HepG2 (cell line): Measurements from ENCODE around the gene TMC2. TPM values are rescaled to one million over a fixed set of nuclear protein-coding genes. Genes with fewer than 3 reads are reported as not detected.

ENCODE experiments used
- CEBPG ChIP-seq: IDR thresholded peaks from 2 replicates; pipeline ENCODE4 v1.6.1; 2016
- CREM ChIP-seq, 2 experiments: sonication (generic) in 1 of 2; formaldehyde crosslinking in 1 of 2; IDR thresholded peaks; 2 replicates each; pipeline versions ENCODE4 v1.4.0 to v1.6.1; 2016 to 2020; ENCODE audit warnings: antibody characterized with exemption in 1 of 2, mild to moderate bottlenecking in 1 of 2, missing genetic modification reagents in 1 of 2
- EZH2 ChIP-seq: conservative IDR thresholded peaks from 2 replicates; pipeline ENCODE4 v1.6.1; 2012; ENCODE audit warnings: mild to moderate bottlenecking, low read depth, low read length, moderate library complexity
- IKZF5 ChIP-seq: IDR thresholded peaks from 2 replicates; pipeline ENCODE4 v1.6.1; 2018; ENCODE audit warnings: missing genetic modification reagents, mild to moderate bottlenecking, missing compliant biosample characterization
- MBD4 ChIP-seq: IDR thresholded peaks from 2 replicates; pipeline ENCODE4 v1.6.1; 2012; ENCODE audit warnings: low read length, inconsistent platforms, borderline replicate concordance
- PAF1 ChIP-seq: IDR thresholded peaks from 2 replicates; pipeline ENCODE4 v1.6.1; 2016; ENCODE audit warnings: missing genetic modification reagents, missing compliant biosample characterization
- RARA ChIP-seq: IDR thresholded peaks from 2 replicates; pipeline ENCODE4 v1.6.1; 2016; ENCODE audit warnings: missing genetic modification reagents, missing compliant biosample characterization
- RFXANK ChIP-seq: IDR thresholded peaks from 2 replicates; pipeline ENCODE4 v1.6.1; 2016
- SALL1 ChIP-seq: sonication (generic); formaldehyde crosslinking; IDR thresholded peaks from 2 replicates; pipeline ENCODE4 v1.8.0; 2022; ENCODE audit warnings: mild to moderate bottlenecking, missing genetic modification reagents
- SIN3B ChIP-seq: fragments of 150-350 bp; IDR thresholded peaks from 2 replicates; pipeline ENCODE4 v1.6.1; 2014; ENCODE audit warnings: low read length
- ZBTB42 ChIP-seq: sonication (generic); formaldehyde crosslinking; IDR thresholded peaks from 2 replicates; pipeline ENCODE4 v1.5.0; 2020; ENCODE audit warnings: mild to moderate bottlenecking, missing genetic modification reagents
- ZBTB7B ChIP-seq: sonication (generic); formaldehyde crosslinking; IDR thresholded peaks from 2 replicates; pipeline ENCODE4 v1.4.0; 2020; ENCODE audit warnings: missing genetic modification reagents
- ZFP82 ChIP-seq: sonication (generic); formaldehyde crosslinking; IDR thresholded peaks from 2 replicates; pipeline ENCODE4 v1.5.1; 2020; ENCODE audit warnings: mild to moderate bottlenecking, missing genetic modification reagents, borderline replicate concordance
- ZFX ChIP-seq: sonication (generic); formaldehyde crosslinking; IDR thresholded peaks from 2 replicates; pipeline ENCODE4 v1.4.0; 2020; ENCODE audit warnings: mild to moderate bottlenecking, low read depth, missing genetic modification reagents, moderate library complexity
- ZNF17 ChIP-seq: sonication (generic); formaldehyde crosslinking; IDR thresholded peaks from 2 replicates; pipeline ENCODE4 v1.5.0; 2020; ENCODE audit warnings: mild to moderate bottlenecking, missing genetic modification reagents
- ZNF749 ChIP-seq: sonication (generic); formaldehyde crosslinking; IDR thresholded peaks from 2 replicates; pipeline ENCODE4 v1.8.0; 2022; ENCODE audit warnings: mild to moderate bottlenecking, missing genetic modification reagents, moderate library complexity, borderline replicate concordance
- ZNF766 ChIP-seq: sonication (generic); formaldehyde crosslinking; IDR thresholded peaks from 2 replicates; pipeline ENCODE4 v1.5.0; 2020; ENCODE audit warnings: missing genetic modification reagents, borderline replicate concordance
- ZNF883 ChIP-seq: sonication (generic); formaldehyde crosslinking; IDR thresholded peaks from 2 replicates; pipeline ENCODE4 v1.5.1; 2020; ENCODE audit warnings: mild to moderate bottlenecking, missing genetic modification reagents; ENCODE audit errors: not compliant biosample characterization
- ZSCAN5A ChIP-seq: sonication (generic); formaldehyde crosslinking; IDR thresholded peaks from 2 replicates; pipeline ENCODE4 v1.8.0; 2022; ENCODE audit warnings: mild to moderate bottlenecking, missing genetic modification reagents, borderline replicate concordance
- polyA plus RNA-seq, 8 experiments: library from polyadenylated mRNA; depleted of rRNA in 3 of 8; stranded (reverse) in 7 of 8; unstranded in 1 of 8; fragments of >200 nt; fragmentation: Illumina TruSeq in 4 of 8; extraction: Trizol in 4 of 8; gene quantifications; 2 replicates each; pipeline versions ENCODE4 v1.2.1 to v1.2.3, GENCODE V29; 2011 to 2016; ENCODE audit warnings: low read depth in 4 of 8, missing spikeins in 1 of 8, mixed read lengths in 1 of 8; ENCODE audit not compliant: insufficient read depth in 1 of 8
- total RNA-seq, 5 experiments: library from RNA; depleted of rRNA; stranded (reverse); fragments of >200 nt; fragmentation: Illumina TruSeq; extraction: Trizol; gene quantifications; 2 replicates each; pipeline ENCODE4 v1.2.3, GENCODE V29; 2016; ENCODE audit warnings: low read depth in 1 of 5
- TF ChIP-seq, protein P1 (sequence below), 2 experiments: IDR thresholded peaks; 2 replicates each; pipeline ENCODE4 v1.6.1; 2011 to 2012; ENCODE audit warnings: low read length in 2 of 2, borderline replicate concordance in 1 of 2, low read depth in 1 of 2, mild to moderate bottlenecking in 1 of 2, moderate library complexity in 1 of 2
- TF ChIP-seq, protein P2 (sequence below): sonication (generic); formaldehyde crosslinking; conservative IDR thresholded peaks from 2 replicates; pipeline ENCODE4 v1.5.0; 2020; ENCODE audit warnings: missing genetic modification reagents

The TMC2 gene
- total and polyA plus RNA-seq, 2 of the 13 experiments (the other 11 are each of a cell fraction or from before 2014, with no cell fraction given), result not detected

GRCh38 chr20:2651772-2652723 is 115.7 kb downstream of the TMC2 start, which contains the start of gene NOP56 (continued):
- peak; percentile 74; the same call in 1 of the 2 replicates for TF ChIP-seq ZSCAN5A (CRISPR knock-in tag)
- peak; percentile 84 for TF ChIP-seq IKZF5 (CRISPR knock-in tag)
- no peak; the same call in 1 of the 2 replicates for TF ChIP-seq CEBPG (CRISPR knock-in tag)
- peak; percentile 91; the same call in 1 of the 2 replicates for TF ChIP-seq ZBTB42 (CRISPR knock-in tag)
- peak; percentile 88 for TF ChIP-seq ZNF749
- peak; percentile 99 for TF ChIP-seq ZFX (CRISPR knock-in tag)
- TF ChIP-seq RFXANK (CRISPR knock-in tag), result peak; percentile 92; the same call in 1 of the 2 replicates
- TF ChIP-seq, protein P1, sequence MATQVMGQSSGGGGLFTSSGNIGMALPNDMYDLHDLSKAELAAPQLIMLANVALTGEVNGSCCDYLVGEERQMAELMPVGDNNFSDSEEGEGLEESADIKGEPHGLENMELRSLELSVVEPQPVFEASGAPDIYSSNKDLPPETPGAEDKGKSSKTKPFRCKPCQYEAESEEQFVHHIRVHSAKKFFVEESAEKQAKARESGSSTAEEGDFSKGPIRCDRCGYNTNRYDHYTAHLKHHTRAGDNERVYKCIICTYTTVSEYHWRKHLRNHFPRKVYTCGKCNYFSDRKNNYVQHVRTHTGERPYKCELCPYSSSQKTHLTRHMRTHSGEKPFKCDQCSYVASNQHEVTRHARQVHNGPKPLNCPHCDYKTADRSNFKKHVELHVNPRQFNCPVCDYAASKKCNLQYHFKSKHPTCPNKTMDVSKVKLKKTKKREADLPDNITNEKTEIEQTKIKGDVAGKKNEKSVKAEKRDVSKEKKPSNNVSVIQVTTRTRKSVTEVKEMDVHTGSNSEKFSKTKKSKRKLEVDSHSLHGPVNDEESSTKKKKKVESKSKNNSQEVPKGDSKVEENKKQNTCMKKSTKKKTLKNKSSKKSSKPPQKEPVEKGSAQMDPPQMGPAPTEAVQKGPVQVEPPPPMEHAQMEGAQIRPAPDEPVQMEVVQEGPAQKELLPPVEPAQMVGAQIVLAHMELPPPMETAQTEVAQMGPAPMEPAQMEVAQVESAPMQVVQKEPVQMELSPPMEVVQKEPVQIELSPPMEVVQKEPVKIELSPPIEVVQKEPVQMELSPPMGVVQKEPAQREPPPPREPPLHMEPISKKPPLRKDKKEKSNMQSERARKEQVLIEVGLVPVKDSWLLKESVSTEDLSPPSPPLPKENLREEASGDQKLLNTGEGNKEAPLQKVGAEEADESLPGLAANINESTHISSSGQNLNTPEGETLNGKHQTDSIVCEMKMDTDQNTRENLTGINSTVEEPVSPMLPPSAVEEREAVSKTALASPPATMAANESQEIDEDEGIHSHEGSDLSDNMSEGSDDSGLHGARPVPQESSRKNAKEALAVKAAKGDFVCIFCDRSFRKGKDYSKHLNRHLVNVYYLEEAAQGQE (IDR thresholded peaks at IDR 0.05; ENCODE audit: borderline replicate concordance in 1 of 2, low read depth in 1 of 2, low read length in 2 of 2), result peak in 1 of 2 experiments; percentile 56; a peak in 3 of 4 replicates
- no peak; the same call in 1 of the 2 replicates for TF ChIP-seq RARA (CRISPR knock-in tag)
- peak; percentile 92 for TF ChIP-seq SALL1 (CRISPR knock-in tag)
- peak; percentile 9; the same call in 1 of the 2 replicates for TF ChIP-seq ZNF17 (CRISPR knock-in tag)
- peak; percentile 49 for TF ChIP-seq ZBTB7B
- TF ChIP-seq ZNF883 (CRISPR knock-in tag), result peak; percentile 62
- no peak for TF ChIP-seq PAF1
- TF ChIP-seq EZH2, result no peak
- peak; percentile 90; the same call in 1 of the 2 replicates for TF ChIP-seq ZFP82 (CRISPR knock-in tag)
- TF ChIP-seq, protein P2, sequence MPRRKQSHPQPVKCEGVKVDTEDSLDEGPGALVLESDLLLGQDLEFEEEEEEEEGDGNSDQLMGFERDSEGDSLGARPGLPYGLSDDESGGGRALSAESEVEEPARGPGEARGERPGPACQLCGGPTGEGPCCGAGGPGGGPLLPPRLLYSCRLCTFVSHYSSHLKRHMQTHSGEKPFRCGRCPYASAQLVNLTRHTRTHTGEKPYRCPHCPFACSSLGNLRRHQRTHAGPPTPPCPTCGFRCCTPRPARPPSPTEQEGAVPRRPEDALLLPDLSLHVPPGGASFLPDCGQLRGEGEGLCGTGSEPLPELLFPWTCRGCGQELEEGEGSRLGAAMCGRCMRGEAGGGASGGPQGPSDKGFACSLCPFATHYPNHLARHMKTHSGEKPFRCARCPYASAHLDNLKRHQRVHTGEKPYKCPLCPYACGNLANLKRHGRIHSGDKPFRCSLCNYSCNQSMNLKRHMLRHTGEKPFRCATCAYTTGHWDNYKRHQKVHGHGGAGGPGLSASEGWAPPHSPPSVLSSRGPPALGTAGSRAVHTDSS (CRISPR knock-in tag), result peak; percentile 69
- peak; percentile 71; the same call in 1 of the 2 replicates for TF ChIP-seq ZNF766 (CRISPR knock-in tag)
- peak; percentile 48 for TF ChIP-seq SIN3B
- no peak for TF ChIP-seq MBD4
- TF ChIP-seq CREM (IDR thresholded peaks at IDR 0.05), result 0 out of 2 replicates have a peak, but pooled peaks have one; percentile 4
- TF ChIP-seq CREM (CRISPR knock-in tag; IDR thresholded peaks at IDR 0.05), result no peak
